ENCODE measurements around the gene TMSB15B. TPM values are rescaled to one million over a fixed set of nuclear protein-coding genes. Genes with fewer than 3 reads are reported as not detected.
"Not testable (repeated sequence)": the region's sequence is repeated elsewhere in the genome, so short reads cannot be mapped to it uniquely, and the experiment has no call there.

Gene TMSB15B
- total and polyA plus RNA-seq, 11 donors: 0.14 to 1.2 (median 0.56) TPM; not detected in 2

DNA sequence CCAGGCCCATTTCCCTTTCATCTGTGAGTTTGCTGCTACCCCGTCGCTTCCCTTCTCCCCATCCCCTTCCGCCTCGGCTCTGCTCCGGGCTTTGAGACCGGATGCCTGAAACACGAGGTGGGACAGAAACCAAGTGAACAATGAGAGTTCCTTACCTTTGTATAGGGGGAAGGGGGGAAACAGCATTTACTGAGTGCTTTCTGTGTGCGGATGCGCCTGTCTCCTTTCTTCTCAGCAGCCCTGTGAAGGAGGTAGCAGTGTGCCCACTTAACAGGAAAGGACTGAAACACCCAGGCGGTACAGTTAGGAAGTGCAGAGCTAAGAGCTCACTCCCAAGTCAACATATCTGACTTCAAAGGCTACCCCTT is 43.2 kb upstream of the TMSB15B start:
- intact Hi-C loops (cut with DNase I): loop anchor here in 1 of 10 donors (2.0 kb wide), 1 partner anchor 74 kb away; no protein-coding TSS in a partner anchor
- no peaks in the 10 kb centered on the region for H3K36me3 ChIP-seq

DNA sequence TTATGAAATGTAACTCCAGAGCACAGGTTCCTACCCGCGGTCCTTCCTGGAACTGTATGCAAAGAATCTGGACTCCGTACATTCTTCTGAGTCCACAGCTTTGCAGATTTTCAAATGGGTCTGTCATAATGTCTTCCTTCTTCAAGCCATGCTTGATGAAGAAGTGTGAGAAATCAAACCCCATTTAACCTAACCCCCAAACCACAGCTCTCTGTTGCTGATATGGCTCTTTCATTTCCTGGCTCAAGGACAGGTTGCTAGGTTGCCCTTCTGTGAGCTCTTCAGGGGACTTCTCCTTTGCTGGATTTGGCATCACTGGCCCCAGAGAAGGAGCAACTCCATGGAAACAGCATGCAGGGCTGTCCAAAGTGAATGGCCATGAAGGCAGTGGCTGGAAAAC is 41.9 kb upstream of the TMSB15B start:
- 77 to 86% (median 80%) methylated on average over 3 of the region's 3 CpGs for WGBS, 4 donors
- H3K4me1 ChIP-seq; intact Hi-C loops (cut with DNase I); H3K27ac ChIP-seq; H3K4me3 ChIP-seq; H3K36me3 ChIP-seq; DNase-seq; ATAC-seq: not testable (repeated sequence)
- peaks cover 0 to 13% (median 0%) of the 10 kb centered on the region in 12 donors for H3K9me3 ChIP-seq
- peaks cover 0 to 18% (median 0%) of the 10 kb centered on the region in 9 donors for H3K27me3 ChIP-seq

More for the DNA sequence above, 43.2 kb upstream of the TMSB15B start:
- 3 to 35% (median 18%) methylated on average over 6 to 10 of the region's 10 CpGs for WGBS, 4 donors
- Histone ChIP-seq H3K4me3 (peak overlapping the region in 11 of 12 donors; percentile 27 to 82 (median 59)), H3K9me3 (peaks cover 0 to 13% (median 0%) of the 10 kb centered on the region in 12 donors), H3K4me1 (peaks cover 0 to 7% (median 0%) of the 10 kb centered on the region in 12 donors), H3K27me3 (peaks cover 0 to 21% (median 0%) of the 10 kb centered on the region in 9 donors), H3K27ac (peak overlapping the region; percentile 4 to 82 (median 68))
- no peak for TF ChIP-seq POLR2A (IDR thresholded peaks at IDR 0.05)
- TF ChIP-seq, protein P1, sequence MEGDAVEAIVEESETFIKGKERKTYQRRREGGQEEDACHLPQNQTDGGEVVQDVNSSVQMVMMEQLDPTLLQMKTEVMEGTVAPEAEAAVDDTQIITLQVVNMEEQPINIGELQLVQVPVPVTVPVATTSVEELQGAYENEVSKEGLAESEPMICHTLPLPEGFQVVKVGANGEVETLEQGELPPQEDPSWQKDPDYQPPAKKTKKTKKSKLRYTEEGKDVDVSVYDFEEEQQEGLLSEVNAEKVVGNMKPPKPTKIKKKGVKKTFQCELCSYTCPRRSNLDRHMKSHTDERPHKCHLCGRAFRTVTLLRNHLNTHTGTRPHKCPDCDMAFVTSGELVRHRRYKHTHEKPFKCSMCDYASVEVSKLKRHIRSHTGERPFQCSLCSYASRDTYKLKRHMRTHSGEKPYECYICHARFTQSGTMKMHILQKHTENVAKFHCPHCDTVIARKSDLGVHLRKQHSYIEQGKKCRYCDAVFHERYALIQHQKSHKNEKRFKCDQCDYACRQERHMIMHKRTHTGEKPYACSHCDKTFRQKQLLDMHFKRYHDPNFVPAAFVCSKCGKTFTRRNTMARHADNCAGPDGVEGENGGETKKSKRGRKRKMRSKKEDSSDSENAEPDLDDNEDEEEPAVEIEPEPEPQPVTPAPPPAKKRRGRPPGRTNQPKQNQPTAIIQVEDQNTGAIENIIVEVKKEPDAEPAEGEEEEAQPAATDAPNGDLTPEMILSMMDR (IDR thresholded peaks at IDR 0.05): peak in 2 of 12 donors; percentile 10 to 21
- ATAC-seq (peak; percentile 23 to 60 (median 58)), DNase-seq (no peak)

DNA sequence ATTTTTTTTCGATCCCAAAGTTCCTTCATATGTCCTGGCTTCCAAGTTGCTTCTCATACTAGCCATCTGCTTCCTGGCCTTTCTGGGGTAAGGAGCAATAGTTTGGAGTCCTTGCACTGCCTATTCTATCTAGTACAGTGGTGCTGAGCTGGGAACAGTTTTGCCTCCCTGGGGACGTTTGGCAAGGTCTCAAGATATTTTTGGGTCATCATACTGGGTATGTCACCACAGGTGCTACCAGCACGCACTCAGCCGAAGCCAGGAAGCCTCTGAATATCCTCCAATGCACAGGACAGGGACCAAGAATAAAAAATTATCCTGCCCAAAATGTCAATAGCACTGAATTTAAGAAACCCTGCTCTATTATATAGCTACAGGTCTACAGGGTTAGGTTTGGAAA is 35.4 kb upstream of the TMSB15B start:
- H3K4me1 ChIP-seq: no peaks in the 10 kb centered on the region
- H3K9me3 ChIP-seq: peaks cover 0 to 13% (median 0%) of the 10 kb centered on the region in 12 donors
- H3K36me3 ChIP-seq: no peaks in the 10 kb centered on the region
- ATAC-seq (no peak), DNase-seq (no peak)
- TF ChIP-seq POLR2A (IDR thresholded peaks at IDR 0.05): no peak
- TF ChIP-seq, protein P1 (IDR thresholded peaks at IDR 0.05): no peak
- intact Hi-C loops (cut with DNase I): no loop called here
- peaks cover 0 to 22% (median 0%) of the 10 kb centered on the region in 9 donors for H3K27me3 ChIP-seq
- no peak overlapping the region for H3K27ac ChIP-seq
- no peak overlapping the region for H3K4me3 ChIP-seq
- 63 to 87% (median 81%) methylated on average over 4 of the region's 4 CpGs for WGBS, 4 donors

DNA sequence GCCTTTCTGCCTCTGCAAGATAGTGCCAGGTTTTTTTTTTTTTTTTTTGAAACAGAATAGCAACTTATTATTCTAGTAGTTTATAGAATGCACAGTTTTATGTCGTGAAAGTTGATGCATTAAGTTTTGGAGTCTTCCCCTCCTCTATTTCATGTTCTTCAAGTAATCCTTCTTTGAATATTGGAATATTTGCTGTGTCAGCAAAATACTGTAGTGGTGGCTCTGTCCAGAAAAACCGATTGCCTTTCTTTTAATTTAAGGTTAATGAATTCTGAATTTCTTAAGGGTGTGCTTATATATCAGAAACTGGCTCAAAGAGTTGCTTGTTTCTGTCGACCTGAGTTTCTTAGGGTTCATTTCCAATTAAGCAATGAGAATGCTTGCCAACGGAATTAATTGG is 34.8 kb upstream of the TMSB15B start:
- WGBS, 4 donors: 55 to 95% (median 76%) methylated on average over 4 of the region's 4 CpGs
- no peak for ATAC-seq
- DNase-seq: no peak
- Histone ChIP-seq H3K27ac (no peak overlapping the region), H3K9me3 (peaks cover 0 to 13% (median 0%) of the 10 kb centered on the region in 12 donors), H3K4me1 (no peaks in the 10 kb centered on the region), H3K4me3 (no peak overlapping the region), H3K36me3 (no peaks in the 10 kb centered on the region), H3K27me3 (peaks cover 0 to 22% (median 0%) of the 10 kb centered on the region in 9 donors)
- intact Hi-C loops (cut with DNase I): no loop called here
- TF ChIP-seq, protein P1 (IDR thresholded peaks at IDR 0.05): no peak
- TF ChIP-seq POLR2A (IDR thresholded peaks at IDR 0.05): no peak

DNA sequence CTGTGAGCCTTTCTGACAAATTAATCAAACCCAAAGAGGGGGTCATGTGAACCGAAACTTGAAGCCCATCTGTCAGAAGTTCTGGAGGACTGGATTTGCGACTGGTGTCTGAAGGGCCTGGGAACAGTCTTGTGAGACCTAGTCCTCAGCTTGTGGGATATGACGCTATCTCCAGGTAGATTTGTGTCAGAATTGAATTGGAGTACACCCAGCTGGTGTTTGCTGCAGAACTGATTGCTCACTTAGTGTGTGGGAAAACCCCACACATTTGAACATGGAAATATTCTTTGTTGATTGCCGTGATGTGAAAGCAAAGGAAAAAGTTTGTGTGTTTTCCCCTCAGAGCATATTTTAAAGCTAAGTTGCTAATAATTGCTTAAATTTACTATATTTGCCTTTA is 30.3 kb upstream of the TMSB15B start:
- Histone ChIP-seq H3K9me3 (no peaks in the 10 kb centered on the region), H3K36me3 (no peaks in the 10 kb centered on the region), H3K4me3 (no peak overlapping the region), H3K4me1 (no peaks in the 10 kb centered on the region), H3K27ac (no peak overlapping the region), H3K27me3 (no peaks in the 10 kb centered on the region)
- DNase-seq: no peak
- TF ChIP-seq, protein P1 (IDR thresholded peaks at IDR 0.05): no peak
- TF ChIP-seq POLR2A (IDR thresholded peaks at IDR 0.05): no peak
- 50 to 91% (median 77%) methylated on average over 4 of the region's 4 CpGs for WGBS, 4 donors
- ATAC-seq: no peak
- intact Hi-C loops (cut with DNase I): no loop called here

DNA sequence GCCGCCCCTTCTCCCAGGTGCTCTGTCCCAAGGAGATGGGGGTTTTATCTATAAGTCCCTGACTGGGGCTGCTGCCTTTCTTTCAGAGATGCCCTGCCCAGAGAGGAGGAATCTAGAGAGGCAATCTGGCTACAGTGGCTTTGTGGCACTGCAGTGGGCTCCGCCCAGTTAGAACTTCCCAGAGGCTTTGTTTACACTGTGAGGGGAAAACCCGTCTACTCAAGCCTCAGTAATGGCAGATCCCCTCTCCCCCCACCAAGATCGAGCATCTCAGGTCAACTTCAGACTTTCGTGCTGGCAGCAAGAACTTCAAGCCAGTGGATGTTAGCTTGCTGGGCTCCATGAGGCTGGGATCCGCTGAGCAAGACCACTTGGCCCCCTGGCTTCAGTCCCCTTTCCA is 22.2 kb upstream of the TMSB15B start:
- H3K36me3 ChIP-seq; H3K27ac ChIP-seq; DNase-seq; ATAC-seq; intact Hi-C loops (cut with DNase I); H3K4me3 ChIP-seq; H3K4me1 ChIP-seq; H3K9me3 ChIP-seq: not testable (repeated sequence)
- WGBS, 4 donors: 68 to 89% (median 80%) methylated on average over 6 of the region's 6 CpGs
- peaks cover 0 to 14% (median 0%) of the 10 kb centered on the region in 9 donors for H3K27me3 ChIP-seq
